Neuronal stem cell (in vitro differentiated cells): Measurements from ENCODE around the gene TSPAN9.

ENCODE experiments used
- DNase-seq: peaks from one replicate; pipeline ENCODE4 v3.0.0-alpha.2; 2013; ENCODE audit warnings: low spot score
- H2AFZ ChIP-seq: one replicate; pipeline ENCODE4 v1.6.1; 2013; ENCODE audit warnings: mild to moderate bottlenecking, low read length, inconsistent platforms
- H2AK5ac ChIP-seq: 2 replicates; pipeline ENCODE4 v1.6.1; 2013; ENCODE audit warnings: low read depth, mild to moderate bottlenecking, inconsistent platforms, low read length, moderate library complexity, mixed read lengths
- H2BK120ac ChIP-seq: 2 replicates; pipeline ENCODE4 v1.6.1; 2013; ENCODE audit warnings: low read depth, mild to moderate bottlenecking, inconsistent platforms, low read length, moderate library complexity, mixed read lengths
- H2BK12ac ChIP-seq: one replicate; pipeline ENCODE4 v1.6.1; 2013; ENCODE audit warnings: low read length, inconsistent platforms
- H2BK15ac ChIP-seq: 2 replicates; pipeline ENCODE4 v1.6.1; 2013; ENCODE audit warnings: mild to moderate bottlenecking, low read length, inconsistent platforms, mixed read lengths
- H2BK5ac ChIP-seq: one replicate; pipeline ENCODE4 v1.6.1; 2013; ENCODE audit warnings: inconsistent platforms, mild to moderate bottlenecking, low read length, moderate library complexity
- H3K14ac ChIP-seq: one replicate; pipeline ENCODE4 v1.6.1; 2013; ENCODE audit warnings: low read length, inconsistent platforms
- H3K18ac ChIP-seq: 2 replicates; pipeline ENCODE4 v1.6.1; 2013; ENCODE audit warnings: low read length, inconsistent platforms
- H3K23ac ChIP-seq: 2 replicates; pipeline ENCODE4 v1.6.1; 2013; ENCODE audit warnings: low read depth, mild to moderate bottlenecking, mixed read lengths, low read length, inconsistent platforms; ENCODE audit not compliant: poor library complexity
- H3K27ac ChIP-seq: replicated peaks from 3 replicates; pipeline ENCODE4 v1.5.1; 2013; ENCODE audit warnings: low read length, inconsistent platforms
- H3K27me3 ChIP-seq, 3 experiments: 2 replicates each; pipeline ENCODE4 v1.6.1; 2013; ENCODE audit warnings: low read length in 3 of 3, mild to moderate bottlenecking in 2 of 3, inconsistent platforms in 1 of 3, low read depth in 1 of 3, mixed read lengths in 1 of 3, moderate library complexity in 1 of 3; ENCODE audit not compliant: control insufficient read depth in 3 of 3, insufficient read depth in 3 of 3
- H3K36me3 ChIP-seq, 2 donors: replicated peaks in 1 of 2; 2 replicates each; pipeline ENCODE4 v1.6.1; 2013; ENCODE audit warnings: low read length in 2 of 2; ENCODE audit not compliant: control insufficient read depth in 2 of 2, insufficient read depth in 2 of 2
- H3K4ac ChIP-seq: 2 replicates; pipeline ENCODE4 v1.6.1; 2013; ENCODE audit warnings: inconsistent platforms, mild to moderate bottlenecking, low read length, moderate library complexity
- H3K4me1 ChIP-seq, 2 donors: 1 replicate in 1 of 2; 2 replicates in 1 of 2; pipeline ENCODE4 v1.6.1; 2013; ENCODE audit warnings: low read length in 2 of 2, low read depth in 1 of 2; ENCODE audit not compliant: control insufficient read depth in 2 of 2, insufficient read depth in 1 of 2
- H3K4me2 ChIP-seq: one replicate; pipeline ENCODE4 v1.6.1; 2013; ENCODE audit warnings: mild to moderate bottlenecking, low read length, inconsistent platforms; ENCODE audit not compliant: insufficient read depth, poor library complexity, severe bottlenecking
- H3K4me3 ChIP-seq, 2 donors: 2 replicates each; pipeline ENCODE4 v1.5.1; 2013; ENCODE audit warnings: low read length in 2 of 2, mild to moderate bottlenecking in 2 of 2, inconsistent platforms in 1 of 2, moderate library complexity in 1 of 2
- H3K79me1 ChIP-seq: one replicate; pipeline ENCODE4 v1.6.1; 2013; ENCODE audit warnings: low read depth, mild to moderate bottlenecking, inconsistent platforms, low read length, moderate library complexity
- H3K9ac ChIP-seq: one replicate; pipeline ENCODE4 v1.6.1; 2013; ENCODE audit warnings: mild to moderate bottlenecking, low read depth, low read length, inconsistent platforms; ENCODE audit not compliant: poor library complexity
- H3K9me3 ChIP-seq, 2 donors: replicated peaks in 1 of 2; 2 replicates each; pipeline versions ENCODE3 to v1.6.1; 2013; ENCODE audit warnings: low read length in 2 of 2, mild to moderate bottlenecking in 2 of 2, inconsistent platforms in 1 of 2, low read depth in 1 of 2, mixed read lengths in 1 of 2, moderate library complexity in 1 of 2; ENCODE audit not compliant: control insufficient read depth in 2 of 2, insufficient read depth in 1 of 2
- H4K8ac ChIP-seq: one replicate; pipeline ENCODE4 v1.6.1; 2013; ENCODE audit warnings: low read depth, mild to moderate bottlenecking, inconsistent platforms, low read length, moderate library complexity
- H4K91ac ChIP-seq: one replicate; pipeline ENCODE4 v1.6.1; 2013; ENCODE audit warnings: low read length, low read depth, mild to moderate bottlenecking, inconsistent platforms; ENCODE audit not compliant: poor library complexity
- WGBS, 2 donors: extraction: QIAGEN DNeasy Blood & Tissue Kit; methylation state at CpG; one replicate each; pipeline ENCODE4 v1.1.7; 2013; ENCODE audit warnings: missing lambda C conversion rate in 2 of 2, mixed read lengths in 1 of 2; ENCODE audit not compliant: insufficient read length in 2 of 2, insufficient replicate concordance in 1 of 2; ENCODE audit errors: extremely low coverage in 2 of 2; 5-methylcytosine and 5-hydroxymethylcytosine counted together

TSPAN9 gene

GRCh38 chr12:3098436-3098835 is 21.3 kb downstream of the TSPAN9 start:
- no CpG with 5 or more reads among the region's 5 CpGs for WGBS, 2 donors
- H2BK15ac ChIP-seq, result no peak overlapping the region

GRCh38 chr12:3099146-3099545 is 22.0 kb downstream of the TSPAN9 start:
- DNase-seq, result no peak
- Histone ChIP-seq H2AK5ac (no peak overlapping the region), H3K14ac (no peak overlapping the region), H2BK120ac (no peak overlapping the region), H2AFZ (no peak overlapping the region), H3K4me2 (no peak overlapping the region), H3K27me3 (no peaks in the 10 kb centered on the region), H3K9me3 (peaks cover 6 to 15% of the 10 kb centered on the region in 2 donors), H3K4ac (no peak overlapping the region), H2BK5ac (no peak overlapping the region), H3K36me3 (peaks cover 0 to 2% of the 10 kb centered on the region in 2 donors), H2BK15ac (no peak overlapping the region), H3K18ac (no peak overlapping the region), H3K27ac (no peak overlapping the region), H3K79me1 (peaks cover 3% of the 10 kb centered on the region), H3K9ac (no peak overlapping the region), H3K4me3 (no peak overlapping the region), H3K23ac (no peak overlapping the region), H4K8ac (no peak overlapping the region), H2BK12ac (no peak overlapping the region), H4K91ac (no peak overlapping the region), H3K4me1 (peaks cover 4 to 6% of the 10 kb centered on the region in 2 donors)
- WGBS, 2 donors, result no CpG with 5 or more reads among the region's 3 CpGs

More at GRCh38 chr12:3098436-3098835, 21.3 kb downstream of the TSPAN9 start:
- H3K36me3 ChIP-seq, result peaks cover 0 to 2% of the 10 kb centered on the region in 2 donors
- DNase-seq, result no peak
- H3K4me1 ChIP-seq, result peaks cover 4 to 6% of the 10 kb centered on the region in 2 donors
- no peak overlapping the region for H3K4me2 ChIP-seq
- H3K9ac ChIP-seq, result no peak overlapping the region
- no peak overlapping the region for H4K8ac ChIP-seq
- no peak overlapping the region for H2BK12ac ChIP-seq
- no peak overlapping the region for H2BK120ac ChIP-seq
- no peaks in the 10 kb centered on the region for H3K27me3 ChIP-seq
- no peak overlapping the region for H2BK5ac ChIP-seq
- H2AK5ac ChIP-seq, result no peak overlapping the region
- H3K9me3 ChIP-seq, result peaks cover 6 to 15% of the 10 kb centered on the region in 2 donors
- no peak overlapping the region for H3K4me3 ChIP-seq
- no peak overlapping the region for H3K14ac ChIP-seq
- H3K23ac ChIP-seq, result no peak overlapping the region
- peaks cover 3% of the 10 kb centered on the region for H3K79me1 ChIP-seq
- H2AFZ ChIP-seq, result no peak overlapping the region
- no peak overlapping the region for H3K27ac ChIP-seq
- no peak overlapping the region for H3K4ac ChIP-seq
- no peak overlapping the region for H3K18ac ChIP-seq
- no peak overlapping the region for H4K91ac ChIP-seq

- H2AK5ac ChIP-seq, result peak overlapping the region; percentile 45
- H4K8ac ChIP-seq, result no peak overlapping the region
These were observed 24.3 kb downstream of the TSPAN9 start for GRCh38 chr12:3101309-3102024.

GRCh38 chr12:3102771-3103410 is 25.7 kb downstream of the TSPAN9 start:
- H2BK15ac ChIP-seq, result no peak overlapping the region
- H4K91ac ChIP-seq, result no peak overlapping the region
- no peak overlapping the region for H2AK5ac ChIP-seq
- no peak overlapping the region for H3K4me3 ChIP-seq
- no CpG with 5 or more reads among the region's 8 CpGs for WGBS, 2 donors
- H3K4me2 ChIP-seq, result no peak overlapping the region
- H3K36me3 ChIP-seq, result no peaks in the 10 kb centered on the region
- H2BK120ac ChIP-seq, result no peak overlapping the region
- H3K4ac ChIP-seq, result no peak overlapping the region
- H3K14ac ChIP-seq, result no peak overlapping the region
- H3K18ac ChIP-seq, result no peak overlapping the region
- H3K4me1 ChIP-seq, result peaks cover 15 to 27% of the 10 kb centered on the region in 2 donors
- H2BK5ac ChIP-seq, result no peak overlapping the region
- no peak overlapping the region for H3K23ac ChIP-seq
- H2AFZ ChIP-seq, result no peak overlapping the region
- DNase-seq, result no peak
- H3K79me1 ChIP-seq, result peaks cover 5% of the 10 kb centered on the region
- no peaks in the 10 kb centered on the region for H3K27me3 ChIP-seq
- H2BK12ac ChIP-seq, result no peak overlapping the region
- H3K9me3 ChIP-seq, result peaks cover under 1 to 9% of the 10 kb centered on the region in 2 donors
- no peak overlapping the region for H4K8ac ChIP-seq
- no peak overlapping the region for H3K9ac ChIP-seq
- H3K27ac ChIP-seq, result no peak overlapping the region

More at GRCh38 chr12:3101309-3102024, 24.3 kb downstream of the TSPAN9 start:
- Histone ChIP-seq H3K18ac (no peak overlapping the region), H3K36me3 (no peaks in the 10 kb centered on the region), H3K79me1 (peaks cover 6% of the 10 kb centered on the region), H3K9ac (no peak overlapping the region), H2AFZ (no peak overlapping the region), H2BK15ac (no peak overlapping the region), H3K4me3 (no peak overlapping the region), H3K4ac (no peak overlapping the region), H2BK5ac (no peak overlapping the region), H3K27me3 (no peaks in the 10 kb centered on the region), H2BK12ac (no peak overlapping the region), H3K4me2 (no peak overlapping the region), H3K4me1 (peaks cover 19 to 20% of the 10 kb centered on the region in 2 donors), H3K9me3 (peaks cover 3 to 11% of the 10 kb centered on the region in 2 donors), H4K91ac (no peak overlapping the region), H3K14ac (no peak overlapping the region), H2BK120ac (no peak overlapping the region), H3K27ac (no peak overlapping the region), H3K23ac (no peak overlapping the region)
- no CpG with 5 or more reads among the region's 10 CpGs for WGBS, 2 donors
- no peak for DNase-seq
